ENCODE measurements around the gene CTBP2.
"Not testable (repeated sequence)": the region's sequence is repeated elsewhere in the genome, so short reads cannot be mapped to it uniquely, and the experiment has no call there.

Gene CTBP2

DNA sequence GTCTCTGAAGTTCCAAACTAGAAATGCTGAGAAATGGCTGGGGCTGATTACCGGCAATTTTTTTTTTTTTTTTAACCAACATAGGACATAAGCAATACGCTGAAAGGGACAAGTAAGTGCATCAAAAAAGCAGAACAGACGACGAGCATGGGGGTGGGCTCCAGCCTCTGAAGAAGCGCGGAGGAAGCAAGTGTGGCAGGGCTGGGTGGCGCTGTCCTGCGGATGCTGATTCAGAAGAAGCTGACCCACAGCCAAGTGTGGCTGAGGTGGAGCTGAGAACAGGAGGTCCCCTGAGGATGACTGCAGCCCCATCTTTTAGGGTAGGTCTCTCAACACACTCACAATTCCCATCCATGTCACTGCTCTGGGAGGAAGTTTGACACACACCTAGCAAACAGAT is 65.6 kb downstream of the CTBP2 start:
- no peak for DNase-seq (ENCODE audit: low read depth, low spot score)
- H3K27ac ChIP-seq = no peak overlapping the region

DNA sequence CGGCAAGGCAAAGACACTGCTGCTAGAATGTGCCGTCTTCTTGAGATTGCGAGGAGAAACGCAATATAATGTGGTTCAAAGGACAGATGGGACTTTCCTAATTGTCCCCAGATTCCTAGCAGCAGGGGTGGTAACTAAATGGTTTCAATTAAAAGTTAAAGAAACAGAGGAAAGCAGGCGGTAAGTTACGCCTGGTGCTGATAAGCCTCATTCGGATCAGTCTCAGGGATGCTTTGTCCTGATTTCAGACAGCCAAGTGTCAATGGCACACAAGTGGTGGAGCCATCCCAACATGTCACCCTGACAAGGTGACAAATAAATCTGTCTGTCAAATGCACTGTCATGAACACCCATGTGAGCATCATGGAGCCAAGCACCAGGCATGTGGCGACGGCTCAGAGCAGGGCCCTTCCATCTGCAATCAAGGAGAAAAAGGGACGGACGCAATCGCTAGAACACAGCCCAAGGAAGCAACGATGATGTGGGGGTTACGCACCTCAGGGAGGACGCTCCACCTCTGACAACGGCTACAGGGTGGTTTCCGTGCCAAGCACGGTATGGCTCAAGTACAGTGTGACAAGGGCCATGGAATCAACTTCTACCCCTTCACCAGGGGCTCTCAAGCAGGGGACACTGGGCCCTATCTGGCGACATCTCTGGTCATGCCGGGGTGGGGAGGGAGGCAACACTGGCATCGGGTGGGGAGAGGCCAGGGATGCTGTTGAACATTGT is 66.2 kb downstream of the CTBP2 start:
- no peak for DNase-seq (ENCODE audit: low read depth, low spot score)
- no peak overlapping the region for H3K27ac ChIP-seq

DNA sequence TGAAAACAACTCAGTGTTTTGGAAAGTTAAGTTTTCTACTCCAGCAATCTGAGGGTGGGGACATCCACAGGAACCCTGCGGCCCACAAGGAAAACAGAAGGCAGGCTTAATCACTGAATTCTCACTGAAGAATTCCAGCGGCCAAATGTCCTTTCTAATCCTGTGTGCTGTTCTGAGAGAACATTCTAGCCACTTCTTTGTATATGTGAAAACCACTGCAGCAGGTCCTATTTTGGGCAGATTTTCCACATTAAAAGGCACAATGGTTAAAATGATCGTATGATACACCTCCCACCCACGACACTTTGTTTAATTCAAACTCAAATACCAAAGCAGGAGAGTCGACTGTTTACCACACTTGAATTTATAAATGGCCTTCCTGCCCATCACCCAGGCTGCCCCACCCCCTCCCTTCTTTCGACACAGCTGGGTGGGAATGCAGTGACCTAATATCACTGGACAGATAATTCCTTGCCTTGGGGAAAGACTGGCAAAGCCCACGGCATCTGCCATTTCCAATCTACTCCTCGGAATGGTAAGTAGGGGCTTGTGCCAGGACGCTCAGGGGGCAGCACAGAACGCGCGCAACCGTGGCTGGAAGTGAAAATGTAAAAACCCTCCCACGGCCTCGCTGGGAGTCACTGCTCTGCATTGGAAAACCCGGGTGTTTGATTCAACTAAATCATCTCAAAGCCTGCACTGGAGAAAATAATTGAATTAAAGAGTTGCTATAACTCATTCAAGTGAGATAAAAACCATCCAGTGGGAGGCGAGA is 67.0 kb downstream of the CTBP2 start:
- DNase-seq (ENCODE audit: low read depth, low spot score) = no peak
- no peak overlapping the region for H3K27ac ChIP-seq

DNA sequence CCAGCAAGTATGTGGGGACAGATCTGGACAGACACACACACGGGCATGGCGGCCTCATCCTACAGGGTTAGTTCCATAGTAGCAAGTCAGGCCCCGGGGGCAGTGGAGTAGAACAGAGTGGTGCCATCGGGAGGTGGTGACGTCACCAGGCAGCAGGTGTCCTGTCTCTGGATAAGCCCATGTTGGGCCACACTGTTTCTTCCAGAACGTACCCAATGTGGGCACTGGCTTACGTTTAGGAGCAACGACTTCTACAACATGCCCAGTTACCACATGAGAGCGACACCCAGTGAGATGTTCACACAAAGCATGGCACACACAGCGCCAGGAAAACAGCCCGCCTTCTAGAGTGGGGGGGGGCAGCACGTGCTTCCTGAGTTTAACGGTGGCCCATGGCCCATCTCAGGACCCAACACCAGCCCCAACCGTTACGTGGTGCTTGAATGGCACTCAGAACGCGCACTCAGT is 67.8 kb downstream of the CTBP2 start:
- no peak overlapping the region for H3K27ac ChIP-seq
- no peak for DNase-seq (ENCODE audit: low read depth, low spot score)

DNA sequence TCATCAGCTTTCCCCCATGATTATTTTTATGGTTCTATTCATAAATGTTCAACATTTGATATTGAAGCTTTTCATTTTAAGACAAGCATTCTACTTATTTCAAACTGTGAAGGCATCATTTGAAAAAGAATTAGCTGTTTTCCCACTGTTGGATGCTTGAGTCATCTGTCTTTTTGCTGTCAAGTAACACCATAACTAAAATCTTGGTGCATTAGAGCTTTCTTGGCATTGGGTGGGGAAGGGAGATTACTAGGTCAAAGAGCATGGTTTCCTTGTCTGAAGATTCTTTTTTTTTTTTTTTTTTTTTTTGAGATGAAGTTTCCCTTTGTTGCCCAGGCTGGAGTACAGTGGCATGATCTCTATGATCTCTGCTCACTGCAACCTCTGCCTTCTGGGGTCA is 68.5 kb downstream of the CTBP2 start:
- H3K27ac ChIP-seq = no peak overlapping the region
- no peak for DNase-seq (ENCODE audit: low read depth, low spot score)

DNA sequence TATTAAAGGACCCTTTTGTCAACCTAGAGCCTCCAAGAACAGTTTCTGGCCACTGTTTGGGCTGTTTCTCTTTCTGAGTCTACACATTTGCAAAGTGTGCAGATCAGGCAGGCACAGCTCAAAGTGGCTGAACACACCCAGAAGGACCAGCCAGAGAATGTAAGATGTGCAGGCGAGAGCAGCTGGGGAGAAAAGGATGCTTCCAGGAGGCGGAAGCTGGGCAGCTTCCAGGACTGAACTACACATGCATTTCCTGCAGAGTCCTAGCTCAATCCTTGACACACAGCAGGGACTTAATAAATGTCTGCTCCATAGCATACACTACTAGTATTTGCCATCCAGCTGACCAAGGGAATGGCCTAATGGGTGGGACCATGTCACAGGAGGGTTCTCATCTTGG is 70.9 kb downstream of the CTBP2 start:
- no peak for DNase-seq (ENCODE audit: low read depth, low spot score)
- H3K27ac ChIP-seq = no peak overlapping the region

DNA sequence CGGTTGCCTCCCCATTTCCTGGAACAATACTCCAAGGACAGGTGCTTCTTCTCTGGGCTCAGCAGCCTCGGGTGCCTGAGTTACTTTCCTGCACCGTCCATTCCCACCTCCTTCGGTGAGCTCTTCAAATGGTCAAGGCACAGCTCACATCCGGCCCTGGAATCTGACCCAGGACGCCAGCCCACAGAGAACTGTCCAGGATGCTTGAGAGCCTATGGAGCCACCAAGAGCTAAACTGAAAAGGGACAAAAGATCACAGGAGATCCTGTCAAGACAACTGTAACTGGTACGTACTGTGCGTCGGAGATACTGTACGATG is 72.5 kb downstream of the CTBP2 start:
- DNase-seq (ENCODE audit: low read depth, low spot score) = no peak
- H3K27ac ChIP-seq = peak overlapping the region; percentile 36

DNA sequence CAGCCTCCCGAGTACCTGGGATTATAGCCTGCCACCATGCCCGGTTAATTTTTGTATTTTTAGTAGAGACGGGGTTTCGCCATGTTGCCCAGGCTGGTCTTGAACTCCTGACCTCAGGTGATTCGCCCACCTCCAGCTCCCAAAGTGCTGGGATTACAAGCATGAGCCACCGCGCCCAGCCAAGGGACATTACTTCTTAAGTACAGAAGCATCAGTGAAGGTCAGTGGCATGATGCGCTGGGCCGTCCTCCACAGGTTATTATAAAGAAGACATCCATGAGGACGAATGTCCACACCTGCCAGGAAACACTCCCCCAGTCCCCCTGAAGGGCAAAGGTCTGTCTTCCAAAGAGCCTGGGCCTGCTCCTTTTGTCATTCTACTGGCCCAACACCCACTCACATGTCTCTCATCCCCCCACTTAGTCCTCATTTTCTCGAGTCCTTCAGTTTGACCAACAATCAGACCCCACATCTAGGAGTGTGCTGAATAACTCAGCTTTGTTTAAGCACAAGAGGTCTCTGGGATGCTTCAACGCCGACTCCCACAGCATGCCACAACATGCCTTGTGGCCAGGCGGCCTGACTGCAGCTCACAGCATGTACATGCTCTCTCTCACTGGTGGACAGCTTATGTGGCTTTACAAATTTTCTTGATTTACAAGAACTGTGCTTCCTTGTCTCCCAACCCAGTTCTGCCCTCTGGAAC is 73.0 kb downstream of the CTBP2 start:
- H3K27ac ChIP-seq = peak overlapping the region; percentile 36
- DNase-seq (ENCODE audit: low read depth, low spot score) = peak; percentile 68

DNA sequence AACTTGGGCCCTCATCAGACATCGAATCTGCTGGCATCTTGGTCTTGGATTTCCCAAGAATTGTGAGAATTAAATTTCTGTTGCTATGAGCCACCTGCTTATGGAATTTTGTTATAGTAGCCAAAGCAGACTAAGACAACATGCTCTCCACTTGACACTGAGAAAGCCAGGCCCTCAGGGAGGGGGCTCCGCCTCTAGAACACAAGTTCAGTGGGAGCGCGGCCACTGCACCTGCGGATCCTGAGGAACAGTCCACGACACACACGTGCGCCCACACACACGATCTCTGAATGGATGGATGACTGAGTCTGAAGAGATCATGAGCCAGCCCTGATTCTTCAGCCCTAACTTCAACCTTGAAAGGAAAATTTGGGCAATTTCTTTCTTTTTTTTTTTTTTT is 73.7 kb downstream of the CTBP2 start:
- H3K27ac ChIP-seq = no peak overlapping the region
- no peak for DNase-seq (ENCODE audit: low read depth, low spot score)

DNA sequence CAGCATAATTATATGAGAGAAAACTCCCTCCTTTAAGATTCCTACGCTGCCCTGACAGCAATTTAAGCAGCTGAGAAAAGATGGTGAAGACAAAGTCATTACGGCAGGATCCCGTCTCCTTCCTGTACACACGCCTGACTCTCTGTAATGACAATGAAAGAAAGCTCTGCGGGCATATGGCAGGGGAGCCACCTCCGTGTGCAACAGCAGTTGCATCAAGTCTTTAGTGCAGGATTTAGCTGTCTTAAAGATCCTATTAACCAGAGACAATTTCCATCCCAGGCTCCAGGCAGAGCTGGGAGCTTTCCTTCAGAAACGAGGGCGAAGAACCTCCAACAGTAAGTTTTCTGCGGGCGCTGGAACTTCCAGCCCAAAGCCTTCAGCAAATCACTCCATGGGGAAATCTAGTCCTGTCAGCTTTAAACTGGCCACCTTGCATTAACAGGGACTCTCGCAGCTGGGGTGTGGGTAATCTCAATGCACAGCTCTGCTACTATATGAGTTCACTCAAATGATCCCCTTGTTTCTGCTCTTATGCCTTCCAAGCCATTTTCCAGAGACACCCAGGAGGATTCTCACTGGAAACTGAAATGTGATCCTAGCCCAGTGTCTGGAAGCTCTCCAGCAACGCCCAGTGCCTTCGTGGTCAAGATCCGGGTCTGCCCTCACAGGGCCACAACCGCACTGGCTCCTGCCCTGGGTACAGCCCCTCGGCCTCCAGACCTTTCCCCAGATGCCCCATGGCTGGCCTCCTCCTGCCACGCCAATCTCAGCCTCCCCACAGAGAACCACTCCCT is 74.9 kb downstream of the CTBP2 start:
- H3K27ac ChIP-seq = peak overlapping the region; percentile 29
- DNase-seq (ENCODE audit: low read depth, low spot score) = no peak

DNA sequence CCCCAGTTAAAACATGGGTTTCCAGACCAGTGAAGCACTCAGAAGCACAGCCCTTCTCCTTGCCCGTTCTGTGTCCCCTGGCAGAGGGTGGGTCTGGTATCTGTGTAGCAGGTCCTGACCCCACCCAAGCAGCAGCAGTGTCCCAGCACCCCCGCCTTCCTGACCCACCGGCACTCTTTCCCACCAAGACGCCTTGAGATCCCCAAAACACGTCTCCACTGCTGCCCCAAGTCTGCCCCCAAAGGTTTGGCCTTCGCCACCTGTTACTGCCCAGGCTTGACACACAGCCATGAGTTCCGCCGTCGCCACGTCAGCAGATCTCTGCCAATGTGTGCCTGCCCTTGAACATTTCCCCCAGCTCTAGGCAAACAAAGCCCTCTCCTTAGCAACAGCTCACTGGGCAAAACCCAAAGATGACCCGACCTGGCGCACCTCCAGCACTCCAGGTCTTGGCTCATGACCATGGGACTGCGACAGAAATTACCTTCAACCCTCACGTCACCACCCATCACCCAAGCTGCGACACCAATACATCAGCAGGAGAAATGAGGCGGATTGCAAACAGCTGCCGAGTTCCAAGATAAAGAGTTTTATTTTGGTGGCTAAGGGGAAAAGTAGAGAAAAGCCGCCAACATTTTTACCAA is 75.6 kb downstream of the CTBP2 start:
- peak overlapping the region; percentile 29 for H3K27ac ChIP-seq
- no peak for DNase-seq (ENCODE audit: low read depth, low spot score)

DNA sequence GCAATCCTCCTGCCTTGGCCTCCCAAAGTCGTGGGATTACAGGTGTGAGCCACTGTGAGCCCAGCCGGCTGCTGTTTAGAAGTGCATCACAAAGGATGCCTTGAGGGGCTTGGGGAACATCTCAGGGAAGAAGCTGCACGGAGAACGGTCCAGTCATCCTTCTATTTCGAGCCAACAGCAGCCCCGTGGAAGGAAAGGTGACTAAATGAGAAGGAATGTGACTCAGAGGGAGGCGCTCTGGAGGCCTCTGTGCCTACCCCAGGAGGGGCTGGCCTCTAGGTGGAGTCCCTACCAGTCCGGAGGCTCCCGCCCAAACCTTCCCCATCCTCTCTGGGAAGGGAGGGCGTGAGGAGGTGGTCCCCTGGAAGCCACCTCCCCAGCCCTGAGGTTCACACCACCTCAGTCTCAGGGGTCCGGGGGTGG is 76.2 kb downstream of the CTBP2 start:
- H3K27ac ChIP-seq = peak overlapping the region; percentile 29
- DNase-seq (ENCODE audit: low read depth, low spot score) = peak; percentile 58

DNA sequence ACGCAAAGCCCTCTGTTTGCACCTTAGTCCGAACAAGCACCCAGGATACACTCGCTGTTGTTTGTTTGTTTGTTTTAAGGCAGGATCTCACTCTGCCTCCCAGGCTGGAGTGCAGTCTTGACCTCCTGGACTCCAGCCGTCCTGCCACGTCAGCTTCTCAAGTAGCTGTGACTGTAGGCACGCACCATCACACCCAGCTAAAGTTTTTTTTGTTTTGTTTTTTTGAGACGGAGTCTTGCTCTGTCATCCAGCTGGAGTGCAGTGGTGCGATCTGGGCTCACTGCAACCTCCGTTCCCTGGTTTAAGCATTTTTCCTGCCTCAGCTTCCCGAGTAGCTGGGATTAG is 76.8 kb downstream of the CTBP2 start:
- DNase-seq (ENCODE audit: low read depth, low spot score) = no peak
- peak overlapping the region; percentile 29 for H3K27ac ChIP-seq

DNA sequence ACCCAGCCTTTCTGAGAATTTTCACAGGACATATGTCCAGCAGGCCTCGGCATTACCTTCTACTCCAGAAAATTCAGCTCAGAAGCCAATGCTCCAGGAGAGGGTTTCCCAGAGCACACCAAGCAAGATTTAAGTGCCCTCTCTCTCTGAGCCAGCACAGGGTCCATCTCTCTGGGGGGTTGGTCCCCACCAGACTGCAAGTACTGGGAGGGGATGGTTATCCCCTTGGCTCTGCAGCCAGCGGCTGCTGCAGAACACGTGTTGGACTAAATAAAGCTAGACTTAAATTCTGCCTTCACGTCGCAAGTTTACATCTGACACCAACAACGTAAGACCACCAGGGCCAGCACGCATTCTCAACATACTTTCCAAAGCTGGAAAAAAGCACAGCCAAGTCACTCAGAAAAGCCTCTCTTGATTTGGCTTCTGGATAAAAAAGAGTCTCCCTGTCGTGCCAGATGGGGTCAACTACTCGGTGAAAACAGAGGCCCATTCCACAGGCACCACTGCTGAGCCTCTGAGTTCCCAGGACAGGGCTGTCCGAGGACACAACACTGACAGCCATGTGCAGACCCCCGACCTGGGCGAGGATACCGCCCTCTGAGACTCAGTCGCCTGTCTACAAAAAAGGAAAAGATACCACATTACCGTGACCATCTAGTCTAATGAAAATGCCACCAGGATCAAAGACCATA is 77.3 kb downstream of the CTBP2 start:
- DNase-seq (ENCODE audit: low read depth, low spot score) = no peak

DNA sequence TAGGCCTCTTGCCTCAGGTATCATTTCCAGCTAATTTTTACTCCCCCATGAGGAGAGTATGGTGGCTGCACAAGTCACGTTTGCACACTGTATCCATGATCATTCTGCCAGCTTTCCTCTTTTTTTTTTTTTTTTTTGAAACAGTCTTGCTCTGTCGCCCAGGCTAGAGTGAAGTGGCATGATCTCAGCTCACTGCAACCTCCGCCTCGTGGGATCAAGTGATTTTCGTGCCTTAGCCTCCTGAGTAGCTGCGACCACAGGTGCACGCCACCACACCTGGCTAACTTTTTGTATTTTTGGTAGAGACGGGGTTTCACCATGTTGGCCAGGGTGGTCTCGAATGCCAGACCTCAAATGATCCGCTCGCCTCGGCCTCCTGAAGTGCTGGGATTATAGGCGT is 77.9 kb downstream of the CTBP2 start:
- not testable (repeated sequence) for DNase-seq (ENCODE audit: low read depth, low spot score); H3K27ac ChIP-seq

More for the DNA sequence above, 77.3 kb downstream of the CTBP2 start:
- no peak overlapping the region for H3K27ac ChIP-seq

DNA sequence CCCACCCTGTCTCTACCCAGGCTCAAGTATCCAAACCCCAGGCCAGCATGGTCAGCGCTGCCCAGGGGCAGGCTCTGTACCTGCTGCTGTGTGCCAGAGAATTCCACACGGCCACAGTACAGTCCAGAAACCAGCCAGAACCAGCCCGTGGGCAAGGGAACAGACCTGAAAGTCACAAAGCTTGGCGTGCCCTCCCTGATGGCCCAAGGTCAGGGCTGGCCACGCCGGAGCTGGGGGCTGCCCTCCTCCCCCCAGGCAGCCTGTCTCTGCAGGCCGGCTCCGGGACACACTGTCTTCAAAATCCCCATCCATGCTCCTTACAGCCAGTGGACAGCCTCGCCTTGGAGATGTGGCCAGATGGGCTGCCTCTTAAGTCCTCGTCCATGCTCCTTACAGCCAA is 78.4 kb downstream of the CTBP2 start:
- no peak overlapping the region for H3K27ac ChIP-seq
- DNase-seq (ENCODE audit: low read depth, low spot score) = no peak

DNA sequence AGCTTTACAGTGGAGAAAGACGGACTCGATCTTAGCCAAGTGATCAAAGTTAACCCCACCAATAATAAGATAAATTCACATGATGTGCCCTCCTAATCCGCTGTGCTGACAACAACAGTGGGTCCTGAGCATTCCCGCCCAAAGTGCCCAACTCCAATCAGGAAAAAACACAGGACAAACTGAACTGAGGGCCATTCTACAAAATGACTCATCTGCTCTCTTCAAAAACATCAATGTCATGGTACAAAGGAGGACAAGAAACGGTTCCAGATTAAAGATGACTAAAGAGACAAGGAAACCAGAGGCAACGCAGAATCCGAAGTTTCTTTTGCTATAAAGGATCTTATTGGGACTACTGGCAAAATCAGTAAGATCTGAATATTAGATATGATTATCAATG is 79.4 kb downstream of the CTBP2 start:
- no peak overlapping the region for H3K27ac ChIP-seq
- DNase-seq (ENCODE audit: low read depth, low spot score) = no peak

DNA sequence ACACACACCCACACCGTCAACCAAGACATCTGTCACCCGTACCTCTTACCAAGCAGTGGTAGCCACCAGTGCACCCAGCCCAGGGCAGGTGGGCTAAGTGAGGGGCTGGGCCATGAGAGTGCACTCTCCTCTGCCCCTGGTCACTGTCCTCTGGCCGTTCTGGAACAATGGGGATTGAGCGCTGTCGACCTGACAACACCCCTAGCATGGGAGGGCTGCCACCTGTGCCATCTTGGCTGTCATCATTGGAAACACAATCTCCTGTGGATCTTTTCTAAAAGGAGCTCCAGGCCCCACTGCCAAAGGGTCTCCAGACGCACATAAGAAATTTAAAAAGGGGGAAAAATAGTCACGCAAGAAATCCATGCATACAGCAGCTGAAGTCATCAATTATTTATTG is 80.1 kb downstream of the CTBP2 start:
- no peak for DNase-seq (ENCODE audit: low read depth, low spot score)
- H3K27ac ChIP-seq = no peak overlapping the region

DNA sequence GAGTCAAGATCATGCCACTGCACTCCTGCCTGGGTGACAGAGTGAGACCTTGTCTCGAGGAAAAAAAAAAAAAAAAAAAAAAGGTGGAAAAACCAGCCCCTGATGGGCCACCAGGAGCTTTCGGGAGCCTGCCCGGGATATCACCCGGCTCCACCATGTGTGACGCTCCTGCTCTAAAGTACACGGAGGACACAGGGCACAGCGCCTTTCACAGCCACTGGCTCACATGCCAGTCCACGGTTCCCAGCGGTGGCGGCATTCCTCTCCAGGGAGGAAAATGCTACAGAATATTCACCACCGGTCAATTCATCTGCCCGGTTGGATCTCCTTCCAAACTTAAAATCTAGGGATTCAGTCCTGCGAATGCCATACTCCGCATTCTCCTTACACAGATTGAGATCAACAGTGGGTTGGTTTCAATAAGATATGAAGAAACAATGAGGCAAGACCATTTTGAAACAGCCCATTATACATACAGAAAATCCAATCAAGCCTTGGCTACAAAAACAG is 81.2 kb downstream of the CTBP2 start:
- no peak for DNase-seq (ENCODE audit: low read depth, low spot score)
- no peak overlapping the region for H3K27ac ChIP-seq

Measured in epithelial cell of prostate (primary cell).